ENCODE data around the gene NHLRC2.

The NHLRC2 gene

GRCh38 chr10:113859261-113859660 lies 4.8 kb downstream of the NHLRC2 start:
- no peak for DNase-seq (ENCODE audit: low read depth)

- DNase-seq (ENCODE audit: low read depth), result no peak
Observed at GRCh38 chr10:113865901-113866300, 11.4 kb downstream of the NHLRC2 start.

GRCh38 chr10:113866551-113867394 lies 12.3 kb downstream of the NHLRC2 start:
- no peak for DNase-seq (ENCODE audit: low read depth)

GRCh38 chr10:113867904-113868303 lies 13.4 kb downstream of the NHLRC2 start:
- no peak for DNase-seq (ENCODE audit: low read depth)

GRCh38 chr10:113869789-113870188 lies 15.3 kb downstream of the NHLRC2 start:
- no peak for DNase-seq (ENCODE audit: low read depth)

- DNase-seq (ENCODE audit: low read depth), result no peak
Observed at GRCh38 chr10:113872139-113873030, 17.9 kb downstream of the NHLRC2 start.

- DNase-seq (ENCODE audit: low read depth), result no peak
Observed at GRCh38 chr10:113875212-113875611, 20.8 kb downstream of the NHLRC2 start.

- DNase-seq (ENCODE audit: low read depth), result no peak
Observed at GRCh38 chr10:113876461-113876860, 22.0 kb downstream of the NHLRC2 start.

GRCh38 chr10:113879691-113880090 lies 25.2 kb downstream of the NHLRC2 start:
- DNase-seq (ENCODE audit: low read depth), result no peak

GRCh38 chr10:113880236-113880635 lies 25.8 kb downstream of the NHLRC2 start:
- no peak for DNase-seq (ENCODE audit: low read depth)

GRCh38 chr10:113882240-113882639 lies 27.8 kb downstream of the NHLRC2 start:
- DNase-seq (ENCODE audit: low read depth), result no peak

- DNase-seq (ENCODE audit: low read depth), result no peak
Observed at GRCh38 chr10:113889911-113890310, 35.5 kb downstream of the NHLRC2 start.

- no peak for DNase-seq (ENCODE audit: low read depth)
Observed at GRCh38 chr10:113890769-113891168, 36.3 kb downstream of the NHLRC2 start.

GRCh38 chr10:113891476-113891875 lies 37.0 kb downstream of the NHLRC2 start:
- no peak for DNase-seq (ENCODE audit: low read depth)

- DNase-seq (ENCODE audit: low read depth), result no peak
Observed at GRCh38 chr10:113893570-113893969, 39.1 kb downstream of the NHLRC2 start.

- DNase-seq (ENCODE audit: low read depth), result no peak
Observed at GRCh38 chr10:113894581-113894980, 40.1 kb downstream of the NHLRC2 start.

- DNase-seq (ENCODE audit: low read depth), result no peak
Observed at GRCh38 chr10:113895018-113895417, 40.6 kb downstream of the NHLRC2 start.

- no peak for DNase-seq (ENCODE audit: low read depth)
Observed at GRCh38 chr10:113897693-113898618, 43.5 kb downstream of the NHLRC2 start.

- DNase-seq (ENCODE audit: low read depth), result no peak
Observed at GRCh38 chr10:113899952-113900598, 45.6 kb downstream of the NHLRC2 start.

GRCh38 chr10:113905756-113906155 lies 51.3 kb downstream of the NHLRC2 start:
- no peak for DNase-seq (ENCODE audit: low read depth)

- DNase-seq (ENCODE audit: low read depth), result no peak
Observed at GRCh38 chr10:113907166-113907565, 52.7 kb downstream of the NHLRC2 start.
